ENCODE measurements around the gene DDIT3. TPM values are rescaled to one million over a fixed set of nuclear protein-coding genes. Genes with fewer than 3 reads are reported as not detected.

Gene DDIT3
- total and polyA plus RNA-seq, 2 of the 8 experiments (the other 6 are each of a cell fraction or from before 2014, with no cell fraction given) = 4.9 to 5.7 TPM

- Histone ChIP-seq H3K4me2 (ENCODE audit: insufficient read depth in 1 of 2, low read depth in 2 of 2, low read length in 2 of 2) (no peak within 1 kb of the TSS), H3K36me3 (ENCODE audit: control insufficient read depth in 2 of 4, insufficient read depth in 4 of 4, low read length in 3 of 4) (no peaks in the 10 kb centered on the region), H3K79me2 (ENCODE audit: control insufficient read depth in 1 of 2, insufficient read depth in 2 of 2, low read length in 2 of 2) (no peaks in the 10 kb centered on the region), H3K9me3 (ENCODE audit: insufficient read depth in 2 of 2, low read depth in 1 of 2, low read length in 1 of 2) (no peaks in the 10 kb centered on the region), H4K91ac (replicated peaks; ENCODE audit: insufficient read length, low read length) (no peak within 1 kb of the TSS), H2BK20ac (ENCODE audit: low read length) (no peak within 1 kb of the TSS), H2BK12ac (ENCODE audit: low read depth, low read length) (peak within 1 kb of the TSS; percentile 4; the same call in 1 of the 2 replicates), H3K9ac (replicated peaks in 1 of 4; ENCODE audit: extremely low read depth in 1 of 4, low read depth in 3 of 4, low read length in 3 of 4) (no peak within 1 kb of the TSS), H3K14ac (ENCODE audit: insufficient read length) (no peak within 1 kb of the TSS), H3K56ac (replicated peaks; ENCODE audit: insufficient read length, low read depth, low read length) (no peak within 1 kb of the TSS), H4K8ac (ENCODE audit: extremely low read depth, insufficient read depth, low read length) (no peak within 1 kb of the TSS), H2AFZ (ENCODE audit: low read length) (no peak within 1 kb of the TSS), H3K18ac (ENCODE audit: extremely low read depth, low read length) (no peak within 1 kb of the TSS), H4K20me1 (replicated peaks in 1 of 2; ENCODE audit: control insufficient read depth in 1 of 2, insufficient read depth in 2 of 2, low read length in 2 of 2) (peaks cover 0 to 1% of the 10 kb centered on the region in 2 experiments), H3K4me1 (replicated peaks in 1 of 4; ENCODE audit: control insufficient read depth in 3 of 4, insufficient read depth in 4 of 4, low read length in 3 of 4) (peaks cover 0 to 25% (median 11%) of the 10 kb centered on the region in 4 experiments; a peak in 6 of 7 replicates), H3K23me2 (ENCODE audit: low read depth, low read length) (peaks cover 8% of the 10 kb centered on the region; the same call in 1 of the 2 replicates), H3K4ac (replicated peaks; ENCODE audit: insufficient read length, low read depth, low read length) (no peak within 1 kb of the TSS), H2BK5ac (ENCODE audit: low read depth, low read length) (no peak within 1 kb of the TSS), H3K27ac (ENCODE audit: low read depth, low read length) (no peak within 1 kb of the TSS), H3K79me1 (ENCODE audit: low read depth, low read length) (no peaks in the 10 kb centered on the region), H4K5ac (ENCODE audit: insufficient read length, low read depth, low read length) (no peak within 1 kb of the TSS), H3K27me3 (replicated peaks in 1 of 4; ENCODE audit: control insufficient read depth in 3 of 4, extremely low read depth in 1 of 4, insufficient read depth in 3 of 4, low read length in 3 of 4) (peaks cover 16 to 30% (median 28%) of the 10 kb centered on the region in 4 experiments), H2BK15ac (ENCODE audit: low read length) (peak within 1 kb of the TSS; percentile 72; the same call in 1 of the 2 replicates), H3K4me3 (ENCODE audit: extremely low read depth in 1 of 4, insufficient read depth in 2 of 4, low read depth in 3 of 4, low read length in 4 of 4) (no peak within 1 kb of the TSS), H3K23ac (ENCODE audit: insufficient read length) (no peak within 1 kb of the TSS), H2BK120ac (replicated peaks; ENCODE audit: low read depth, low read length) (no peak within 1 kb of the TSS), H2AK5ac (ENCODE audit: low read depth, low read length) (peak within 1 kb of the TSS; percentile 24; the same call in 1 of the 2 replicates)
- DNase-seq (ENCODE audit: low read depth in 1 of 2, low spot score in 2 of 2) = no peak
- no peak for FAIRE-seq
- POLR2A ChIA-PET (ENCODE audit: partially characterized antibody) = no interaction called here
- WGBS, 2 experiments (ENCODE audit: extremely low coverage in 1 of 2, insufficient coverage in 1 of 2, insufficient read length in 1 of 2, insufficient replicate concordance in 2 of 2, low coverage in 1 of 2, low lambda C conversion rate in 2 of 2, missing lambda C conversion rate in 1 of 2) = 93% methylated on average over 6 of the region's 6 CpGs; no CpG with 5 or more reads in 1 of the 2 experiments
- no peak for TF ChIP-seq POLR2A (IDR thresholded peaks at IDR 0.05; ENCODE audit: control extremely low read depth in 1 of 2, low read depth in 2 of 2, low read length in 2 of 2)
- no peak for TF ChIP-seq BCL11A (IDR thresholded peaks at IDR 0.05; ENCODE audit: low read depth in 2 of 2, low read length in 2 of 2)
- no peak for TF ChIP-seq MAFK (IDR thresholded peaks at IDR 0.05; ENCODE audit: low read depth, low read length)
- no peak for TF ChIP-seq YY1 (IDR thresholded peaks at IDR 0.05; ENCODE audit: low read depth, low read length)
- no peak for TF ChIP-seq JUND (IDR thresholded peaks at IDR 0.05; ENCODE audit: low read length)
- no peak for TF ChIP-seq CBX8 (IDR thresholded peaks at IDR 0.05; ENCODE audit: borderline replicate concordance, low read depth, low read length)
- TF ChIP-seq RNF2 (IDR thresholded peaks at IDR 0.05; ENCODE audit: borderline replicate concordance, low read depth, low read length, missing control alignments, poor library complexity, severe bottlenecking) = no peak
- CTCF ChIA-PET (ENCODE audit: partially characterized antibody) = interaction anchor here (0.7 to 25.1 kb wide), 7 partner anchors 7 to 253 kb away, joined by 3 to 441 read pairs (median 4); partner anchors contain the start of genes GLI1 and INHBE
These were observed 40.8 kb downstream of the DDIT3 start, which contains the start of gene ARHGAP9 for GRCh38 chr12:57479376-57480115. Gene ARHGAP9 (minus strand): TSS chr12:57479866. CDS start chr12:57479406, 460 bp downstream.

Measured in H1 (cell line).